Dedifferentiated amniotic fluid mesenchymal stem cell (primary cell): ENCODE results near the gene CREM.
"Not testable (repeated sequence)": the region's sequence is repeated elsewhere in the genome, so short reads cannot be mapped to it uniquely, and the experiment has no call there.

ENCODE experiments used
- DNase-seq: peaks from one replicate; pipeline ENCODE4 v3.0.0-alpha.2; 2016; ENCODE audit errors: extremely low spot score

CREM gene

DNA sequence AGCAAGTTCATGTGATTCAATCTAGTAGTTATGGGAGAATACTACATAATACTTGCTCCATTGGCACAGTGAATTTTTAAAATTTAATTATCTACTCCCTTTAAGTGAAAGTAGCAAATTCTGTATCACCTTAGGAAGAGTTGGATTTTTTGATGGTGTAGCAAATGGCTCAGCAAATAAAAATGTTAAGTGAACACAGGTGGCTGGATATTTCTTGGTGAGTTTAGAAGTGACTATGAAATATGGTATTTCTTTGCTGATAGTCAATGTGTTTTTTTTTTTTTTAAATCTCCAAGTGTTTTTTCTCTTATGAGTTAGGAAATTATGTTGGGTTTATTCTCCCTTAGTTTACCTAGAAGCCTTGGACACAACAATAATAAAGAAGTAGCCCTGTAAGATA is 67.8 kb downstream of the CREM start:
- no peak for DNase-seq

DNA sequence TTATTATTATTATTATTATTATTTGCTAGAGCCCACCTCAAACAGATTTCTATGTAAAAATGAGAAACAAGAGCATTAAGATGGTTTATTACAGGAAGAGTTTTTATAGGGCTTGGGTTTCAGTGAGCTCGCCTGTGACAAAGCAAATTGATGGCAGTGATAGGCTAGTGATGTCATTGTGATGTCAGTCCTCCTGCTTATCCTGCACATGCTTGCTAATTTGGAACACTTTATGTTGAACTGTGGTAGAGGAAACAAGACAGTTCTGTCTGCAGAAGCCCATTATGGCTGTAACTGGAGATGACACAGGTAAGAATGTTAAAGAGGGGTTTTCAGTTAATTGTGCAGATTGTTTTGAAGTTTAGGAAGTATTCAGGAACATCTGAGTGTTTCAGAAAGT is 68.3 kb downstream of the CREM start:
- DNase-seq, result no peak

DNA sequence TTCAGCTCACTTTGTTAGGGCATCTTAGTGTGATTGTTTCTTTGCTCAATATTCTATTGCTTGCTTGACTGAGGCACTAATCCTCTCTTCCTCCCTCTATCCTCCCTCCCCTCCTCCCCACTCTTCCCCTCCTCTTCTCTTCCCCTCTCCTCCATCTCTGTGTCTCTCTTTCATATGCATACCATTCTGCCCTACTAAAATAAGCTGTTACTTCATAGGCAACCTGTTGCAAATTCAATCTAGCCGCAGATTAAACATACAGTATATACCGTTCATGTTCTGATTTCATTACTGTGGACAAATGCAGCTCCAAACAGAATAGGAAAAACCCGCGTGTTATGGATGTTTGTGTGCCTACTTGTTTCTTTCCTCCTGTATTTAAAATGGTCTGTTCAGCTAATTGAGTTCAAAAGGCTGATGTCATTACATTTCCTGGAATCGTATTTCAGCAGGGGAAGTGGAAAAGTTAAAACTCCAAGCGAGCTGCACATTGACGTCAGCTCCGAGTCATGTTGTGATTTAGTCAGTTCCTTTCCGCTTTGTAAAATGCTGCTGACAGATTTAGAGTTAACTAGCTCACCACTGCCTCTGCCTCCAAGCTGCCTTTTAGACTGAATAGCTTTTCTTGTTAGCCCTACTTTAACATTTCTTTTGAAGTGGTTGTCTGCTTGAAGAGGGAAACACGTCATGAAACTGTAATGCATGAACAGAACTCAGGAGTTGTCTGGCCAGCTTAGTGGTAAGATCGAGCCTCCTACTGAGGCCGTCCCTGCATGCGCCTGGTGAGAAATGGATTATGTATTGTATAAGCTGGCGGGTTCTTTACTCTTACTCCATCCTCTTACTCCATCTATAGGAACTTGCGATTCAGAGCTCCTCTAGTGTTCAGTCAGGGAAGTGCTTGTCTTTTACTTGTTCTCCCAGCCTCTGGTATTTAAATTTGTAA is 69.0 kb downstream of the CREM start:
- peak; percentile 95 for DNase-seq

DNA sequence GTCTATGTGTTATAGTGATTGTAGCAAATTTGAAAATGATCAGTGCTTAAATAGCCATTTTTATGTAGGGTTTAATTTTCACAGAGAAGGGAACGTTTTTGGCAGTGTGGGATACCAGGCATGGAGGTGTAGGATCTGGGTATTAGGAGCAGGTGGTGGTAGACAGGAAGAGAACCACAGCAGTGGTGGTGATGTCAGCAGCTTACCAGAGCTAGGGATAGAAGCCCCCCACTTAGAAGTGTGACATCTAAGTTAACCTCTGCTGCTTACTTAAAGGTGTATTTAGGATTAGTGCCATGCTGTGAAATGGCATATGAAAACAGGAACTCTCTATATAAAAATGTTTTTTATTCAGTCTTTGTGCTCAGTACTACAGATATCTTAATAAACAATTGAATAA is 73.8 kb downstream of the CREM start:
- DNase-seq, result no peak

DNA sequence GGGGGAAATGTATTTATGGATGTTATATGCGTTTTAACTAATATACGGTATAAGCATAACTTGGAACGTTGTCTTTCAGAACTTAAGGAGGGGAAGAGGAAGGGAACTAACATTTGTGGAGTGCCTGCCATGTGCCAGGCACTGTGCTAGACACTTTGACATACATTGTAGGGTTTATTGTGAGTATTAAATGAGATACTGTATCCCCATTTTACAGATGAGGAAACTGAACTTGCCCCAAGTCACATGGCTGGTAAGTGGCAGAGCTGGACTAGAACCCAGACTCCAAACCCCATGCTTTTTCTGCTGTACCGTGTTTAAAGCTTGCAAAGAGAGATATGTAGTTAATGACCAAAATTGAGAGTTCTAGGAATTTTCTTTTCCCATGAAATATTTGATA is 74.6 kb downstream of the CREM start:
- DNase-seq, result no peak

DNA sequence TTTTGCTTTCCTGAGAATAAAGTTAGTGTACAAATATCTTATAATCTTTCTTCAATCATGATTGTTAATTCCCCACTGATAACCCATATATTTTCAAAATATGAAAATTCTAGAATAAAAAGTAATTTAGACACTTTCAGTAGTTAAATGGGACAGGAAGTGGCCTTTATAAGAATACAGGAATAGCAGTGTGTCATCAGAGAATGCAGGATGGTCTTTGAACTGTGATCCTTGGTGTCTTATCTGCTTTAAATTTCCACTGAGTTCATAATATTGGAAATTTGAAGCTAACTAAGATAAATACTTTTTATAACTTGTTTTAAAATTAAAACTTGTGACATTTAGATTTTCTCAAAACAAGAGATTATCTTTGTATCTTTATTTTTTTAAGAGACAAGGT is 75.4 kb downstream of the CREM start:
- DNase-seq, result no peak

DNA sequence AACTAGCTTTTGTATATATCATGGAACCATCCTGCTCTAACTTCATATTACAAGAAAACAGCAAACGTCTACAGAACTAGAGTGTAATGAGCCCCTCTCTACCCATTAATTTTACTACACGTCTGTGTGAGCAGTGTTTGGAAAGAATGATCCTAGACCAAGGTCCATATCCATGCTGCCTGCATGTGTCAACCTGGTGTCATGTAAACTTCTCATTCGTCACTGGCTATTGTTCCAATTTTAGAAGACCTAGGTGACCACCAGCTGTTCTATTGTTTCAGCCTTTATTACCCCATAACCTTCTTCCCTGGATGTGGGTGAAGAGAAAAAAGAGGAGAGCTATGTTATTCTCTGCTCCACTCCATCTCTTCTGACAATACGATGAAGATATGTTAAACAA is 77.1 kb downstream of the CREM start:
- DNase-seq, result no peak

DNA sequence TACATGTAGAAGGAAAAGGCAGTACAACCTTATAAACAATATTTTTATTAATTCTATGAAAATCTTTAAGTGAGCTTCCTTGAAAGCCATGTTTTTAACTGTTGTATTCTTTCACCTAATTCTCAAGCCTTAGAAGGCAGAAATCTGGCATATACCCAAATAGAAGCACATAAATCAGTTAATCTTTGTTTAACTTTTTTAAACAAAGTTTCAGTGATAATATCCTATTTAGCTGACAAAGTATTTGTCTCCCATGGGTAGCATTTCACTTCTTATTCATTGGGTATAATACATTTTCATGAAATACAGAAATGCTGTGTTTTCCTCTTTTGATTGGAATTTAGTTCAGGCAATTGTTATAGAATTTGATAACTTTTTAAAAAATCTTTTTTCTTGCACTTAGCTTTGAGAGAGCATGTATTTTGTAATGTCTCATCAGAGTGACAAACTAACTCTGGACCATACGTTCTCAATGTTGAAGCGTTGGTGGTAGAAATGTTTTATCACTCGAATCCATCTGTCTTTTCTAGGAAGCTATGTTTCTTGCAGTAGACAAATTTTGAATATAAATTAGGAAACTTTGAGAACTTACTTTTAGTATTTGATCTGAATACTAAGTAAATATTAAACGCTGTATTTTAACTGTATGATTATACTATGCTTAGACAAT is 78.1 kb downstream of the CREM start:
- DNase-seq, result no peak

DNA sequence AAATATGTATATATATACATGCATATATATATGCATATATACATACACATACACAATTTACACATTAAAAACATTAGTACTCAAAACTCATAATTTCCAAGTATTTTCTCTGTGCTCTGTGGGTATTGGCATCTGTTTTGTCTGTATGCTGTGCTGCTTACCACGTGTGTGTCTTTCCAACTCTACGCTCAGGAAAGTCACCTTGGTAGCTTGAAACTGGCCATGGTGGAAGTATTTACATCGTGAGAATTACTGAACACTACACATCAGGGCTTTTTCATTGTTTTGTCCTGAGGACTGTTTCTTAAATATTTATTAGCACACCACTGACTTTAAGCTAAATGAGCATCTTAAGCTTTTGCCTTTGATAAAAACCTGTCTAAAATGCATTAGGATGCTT is 79.6 kb downstream of the CREM start:
- no peak for DNase-seq

DNA sequence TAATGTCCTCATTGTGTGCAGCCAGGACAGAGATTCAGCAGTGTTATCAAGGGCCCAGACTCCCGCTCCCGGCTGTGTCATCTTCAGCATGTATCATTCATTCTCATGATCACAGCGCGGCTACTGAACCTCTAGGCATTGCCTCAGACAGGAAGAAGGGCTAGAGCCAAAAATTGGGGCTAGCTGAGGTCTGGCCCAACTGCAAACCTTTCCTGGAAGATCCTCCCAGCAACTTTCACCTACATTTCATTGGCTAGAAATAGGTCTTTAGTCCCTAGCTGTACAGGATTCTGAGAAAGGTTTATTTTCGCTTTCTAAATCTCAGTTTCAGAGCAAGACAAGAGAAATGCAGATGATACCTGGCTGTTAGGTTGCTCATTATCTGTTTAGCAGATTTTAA is 81.9 kb downstream of the CREM start:
- DNase-seq, result no peak

DNA sequence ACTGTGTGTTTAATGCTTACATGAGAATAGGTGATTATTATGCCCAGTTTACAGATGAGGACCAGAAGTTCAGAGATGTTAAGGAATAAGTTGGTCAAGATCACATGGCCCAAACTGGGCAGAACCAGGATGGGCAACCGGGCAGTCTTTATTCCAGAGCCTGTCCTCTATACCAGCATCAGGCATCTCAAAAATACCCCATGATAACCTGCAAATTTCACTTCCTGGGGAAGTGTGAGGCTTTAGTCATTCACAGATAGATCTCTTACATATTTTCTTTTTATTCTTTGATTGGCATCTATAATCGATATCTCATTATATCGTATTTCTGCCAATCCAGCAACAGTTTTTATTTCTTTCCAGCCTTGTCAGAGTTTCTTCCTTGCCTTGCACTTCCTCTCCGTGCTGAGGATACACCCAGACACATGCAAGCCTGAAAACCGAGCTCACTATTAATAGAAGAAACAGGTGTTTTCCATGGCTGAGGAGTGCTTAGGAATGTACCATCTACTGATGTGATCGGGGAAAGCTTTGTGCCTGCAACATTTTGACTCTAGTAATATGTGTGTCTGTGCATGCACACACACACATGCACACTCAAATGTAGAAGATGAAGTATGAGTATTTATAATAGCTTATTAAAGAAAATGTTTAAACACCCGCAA is 82.4 kb downstream of the CREM start:
- DNase-seq, result no peak

DNA sequence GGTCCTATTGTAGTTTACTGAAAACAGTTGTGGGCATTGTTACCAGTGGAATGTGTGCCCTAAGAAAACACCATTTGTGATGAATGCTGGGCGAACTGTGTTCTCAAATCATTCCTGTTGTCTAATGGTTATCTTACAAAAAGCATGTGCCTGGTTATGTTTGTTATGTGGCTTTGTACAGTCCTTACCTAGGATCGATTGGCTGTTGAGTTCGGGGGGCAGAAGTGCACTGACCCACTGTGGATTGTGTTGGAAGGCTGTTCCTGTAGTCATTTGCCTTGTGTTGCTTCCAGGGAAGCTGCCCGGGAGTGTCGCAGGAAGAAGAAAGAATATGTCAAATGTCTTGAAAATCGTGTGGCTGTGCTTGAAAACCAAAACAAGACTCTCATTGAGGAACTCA is 84.3 kb downstream of the CREM start:
- no peak for DNase-seq

DNA sequence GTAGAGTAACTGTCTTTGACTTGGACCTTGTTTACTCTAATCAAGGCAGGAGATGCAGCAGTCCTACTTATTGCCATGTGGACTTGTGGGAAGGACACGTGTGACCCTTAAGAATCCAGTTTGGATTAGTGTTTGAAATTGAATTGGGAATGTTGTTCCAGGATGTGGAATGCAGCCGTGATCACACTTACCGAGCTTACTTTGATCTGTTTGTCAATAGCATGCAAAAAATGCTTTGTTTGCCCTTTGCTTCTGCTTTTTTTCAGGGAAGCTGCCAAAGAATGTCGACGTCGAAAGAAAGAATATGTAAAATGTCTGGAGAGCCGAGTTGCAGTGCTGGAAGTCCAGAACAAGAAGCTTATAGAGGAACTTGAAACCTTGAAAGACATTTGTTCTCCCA is 84.7 kb downstream of the CREM start:
- DNase-seq, result no peak

DNA sequence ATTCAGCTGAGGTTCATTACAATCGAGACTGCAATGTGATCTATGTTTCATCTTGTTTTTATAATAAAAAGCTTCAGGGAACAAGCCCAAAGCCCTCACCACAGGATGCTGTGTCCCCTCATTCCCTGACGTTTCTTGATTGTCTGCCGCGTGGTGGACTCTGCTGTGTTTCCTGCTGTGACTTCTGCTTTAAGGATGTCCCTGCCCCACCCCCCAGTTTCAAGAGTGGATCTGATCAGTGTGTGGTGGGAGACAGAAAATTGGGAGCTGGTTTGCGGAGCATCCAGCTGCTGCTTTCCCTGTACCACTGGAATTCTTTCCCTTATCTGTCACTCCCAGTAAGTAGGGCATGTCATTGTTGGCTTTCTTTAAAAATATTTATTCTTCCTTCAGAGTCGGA is 86.2 kb downstream of the CREM start:
- no peak for DNase-seq

DNA sequence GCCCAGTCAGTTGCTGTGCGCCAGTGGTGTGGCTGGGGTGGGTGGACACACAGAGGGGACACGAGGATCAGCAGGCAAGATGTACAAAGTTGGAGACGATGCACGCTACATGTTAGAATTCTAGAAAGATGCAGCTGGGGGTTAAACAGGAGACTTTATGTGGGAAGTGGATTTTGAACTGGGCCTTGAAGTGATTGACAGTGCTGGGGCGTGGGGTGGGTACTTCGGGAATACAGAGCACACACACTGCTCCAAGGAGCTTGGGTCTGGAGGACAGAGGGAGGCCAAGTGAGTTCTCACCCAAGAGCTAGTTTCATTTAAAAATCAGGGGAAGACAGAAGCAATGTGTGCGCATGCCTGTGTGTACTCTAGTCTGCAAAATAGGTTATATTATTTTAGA is 87.1 kb downstream of the CREM start:
- DNase-seq, result no peak

DNA sequence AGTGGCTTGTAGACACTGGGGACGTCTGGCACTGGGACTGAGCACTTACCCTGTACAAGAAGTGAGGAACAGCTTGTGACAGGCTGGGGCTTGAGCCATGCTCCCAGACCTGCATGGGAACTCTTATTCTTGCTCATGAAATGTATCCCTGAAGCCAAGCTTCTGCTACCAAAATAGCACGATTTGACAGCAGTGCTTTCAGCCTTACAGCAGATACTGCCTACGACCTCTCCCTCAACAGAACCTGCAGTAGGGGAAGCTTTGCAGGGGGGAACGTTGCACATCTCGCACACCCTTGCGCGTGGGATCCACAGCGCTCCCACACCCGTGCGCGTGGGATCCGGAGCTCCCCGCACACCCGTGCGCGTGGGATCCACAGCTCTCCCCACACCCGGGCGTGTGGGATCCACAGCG is 88.0 kb downstream of the CREM start:
- DNase-seq, result no peak

DNA sequence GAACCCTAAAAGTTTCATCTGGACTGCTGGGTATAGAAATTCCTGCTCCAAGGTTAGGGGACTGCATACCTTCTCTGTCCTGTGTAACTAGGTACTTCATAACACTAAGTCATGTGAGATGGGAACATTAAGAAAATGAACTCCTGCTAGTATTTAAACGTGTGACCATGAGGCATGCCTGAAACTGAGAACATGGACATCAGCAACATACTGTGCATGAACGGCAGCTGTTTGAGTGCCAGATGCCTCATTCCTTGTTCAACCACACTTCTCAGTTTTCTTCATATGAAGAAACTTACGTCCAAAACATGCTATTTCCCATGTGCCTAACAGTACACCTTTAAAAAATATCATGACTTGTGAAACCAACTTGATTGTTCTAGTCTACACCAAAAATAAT is 88.5 kb downstream of the CREM start:
- no peak for DNase-seq

DNA sequence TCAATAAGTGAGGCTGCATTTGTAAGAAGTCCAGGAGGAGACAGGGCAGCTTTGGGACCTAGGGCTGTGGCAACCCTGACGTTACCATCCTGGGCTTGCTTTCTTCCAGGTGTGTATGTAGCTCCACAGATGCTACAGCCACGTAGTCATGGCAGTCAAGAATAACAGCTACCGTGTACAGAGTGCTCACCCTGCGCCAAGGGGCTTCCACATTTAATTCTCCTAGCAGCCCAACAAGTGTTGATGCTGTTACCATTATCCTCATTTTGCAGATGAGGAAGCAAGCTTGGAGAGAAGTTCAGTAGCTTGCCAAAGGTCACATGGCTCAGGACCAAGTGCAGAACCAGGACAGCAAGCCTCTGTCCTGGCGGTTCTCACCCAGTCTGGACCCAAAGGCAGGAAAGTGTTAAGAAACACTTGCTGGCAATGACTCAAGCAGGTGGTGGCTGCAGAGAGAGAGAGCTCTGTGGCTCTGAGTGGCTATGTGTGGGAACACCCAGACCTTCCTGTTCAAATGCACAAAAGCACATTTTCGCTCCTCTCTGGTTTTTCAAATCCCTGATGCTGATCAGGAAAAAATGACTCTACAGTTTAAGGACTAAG is 89.8 kb downstream of the CREM start:
- DNase-seq, result no peak

DNA sequence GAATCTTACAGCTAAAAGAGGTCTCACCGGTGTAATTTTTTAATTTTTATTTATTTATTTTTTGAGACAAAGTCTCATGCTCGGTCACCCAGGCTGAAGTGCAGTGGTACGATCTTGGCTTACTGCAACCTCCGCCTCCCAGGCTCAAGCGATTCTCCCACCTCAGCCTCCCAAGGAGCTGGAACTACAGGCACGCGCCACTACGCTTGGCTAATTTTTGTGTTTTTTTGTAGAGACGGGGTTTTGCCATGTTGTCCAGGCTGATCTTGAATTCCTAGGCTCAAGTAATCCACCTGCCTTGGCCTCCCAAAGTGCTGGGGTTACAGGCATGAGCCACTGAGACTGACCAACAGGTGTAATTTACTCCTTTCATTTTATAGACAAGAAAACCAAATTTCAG is 90.3 kb downstream of the CREM start:
- DNase-seq, result not testable (repeated sequence)

DNA sequence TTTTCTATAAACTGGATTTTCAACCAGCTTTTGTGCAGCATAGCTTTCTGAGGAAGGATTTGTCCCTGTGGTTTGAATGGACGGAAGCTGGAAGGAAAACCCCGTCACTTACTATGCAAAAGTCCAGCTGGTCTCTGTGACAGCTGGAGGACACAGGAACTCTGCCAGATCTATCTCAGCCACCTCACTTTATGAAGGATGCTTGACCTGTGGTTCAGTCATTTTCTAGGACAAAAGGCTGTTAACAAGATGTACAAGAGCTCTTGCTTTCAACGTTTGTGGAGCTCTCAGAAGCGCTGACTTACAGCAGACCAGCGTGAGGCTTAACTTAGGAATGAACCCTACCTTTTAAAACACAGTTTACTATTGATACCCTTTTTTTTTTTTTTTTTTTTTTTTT is 90.8 kb downstream of the CREM start:
- DNase-seq, result no peak

DNA sequence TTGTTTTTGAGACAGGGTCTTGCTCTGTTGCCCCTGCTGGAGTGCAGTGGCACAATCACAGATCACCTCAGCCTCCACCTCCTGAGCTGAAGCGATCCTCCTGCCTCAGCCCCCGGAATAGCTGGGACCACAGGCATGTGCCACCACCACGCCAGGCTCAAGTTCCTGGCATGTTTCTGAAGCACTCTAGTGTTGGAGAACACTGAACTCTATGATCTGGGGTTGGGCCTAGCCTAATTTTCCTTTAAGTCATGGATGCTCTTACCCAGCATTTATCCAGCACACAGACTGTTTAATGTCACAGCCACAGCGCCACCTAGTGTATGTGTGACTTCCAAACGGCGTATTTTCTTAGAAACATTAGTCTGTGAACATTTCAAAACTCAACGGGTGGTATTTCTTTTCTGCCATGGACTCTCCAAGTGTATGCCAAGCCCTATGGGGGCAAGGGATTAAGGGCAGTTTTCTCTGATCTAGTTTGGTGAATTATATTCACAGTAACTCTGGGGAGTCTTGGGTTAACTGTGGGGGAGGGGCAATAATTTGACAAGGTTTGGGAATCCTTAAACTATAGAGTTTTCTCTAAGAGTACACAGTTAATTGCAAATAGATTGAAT is 91.8 kb downstream of the CREM start:
- peak; percentile 93 for DNase-seq

DNA sequence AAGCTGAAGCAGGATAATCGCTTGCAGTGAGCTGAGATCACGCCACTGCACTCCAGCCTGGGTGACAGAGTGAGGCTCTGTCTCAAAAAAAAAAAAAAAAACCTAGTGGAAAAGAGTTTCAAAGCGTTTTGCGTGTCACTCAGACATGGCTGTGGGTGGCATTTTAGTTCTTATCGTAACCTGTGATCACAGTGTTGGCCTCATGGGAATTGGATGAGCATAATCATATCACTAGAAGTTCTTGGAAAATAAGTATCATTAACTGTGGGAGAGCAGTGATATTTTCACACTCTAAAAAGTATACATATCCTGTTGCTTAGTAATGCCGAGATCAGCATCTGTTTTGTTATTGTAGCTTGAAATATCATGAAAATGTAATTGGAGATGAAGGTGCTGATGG is 92.6 kb downstream of the CREM start:
- no peak for DNase-seq
